ENCODE data around the gene NUDT22.

GRCh38 chr11:64239662-64240434, 13.8 kb downstream of the NUDT22 start:
- no peak for TF ChIP-seq ZFP3 (CRISPR knock-in tag; IDR thresholded peaks at IDR 0.05)
- TF ChIP-seq ARNTL (CRISPR knock-in tag; IDR thresholded peaks at IDR 0.05; ENCODE audit: borderline replicate concordance, low read depth) = no peak
- TF ChIP-seq ZC3H10 (CRISPR knock-in tag; IDR thresholded peaks at IDR 0.05) = no peak
- TF ChIP-seq CREB5 (CRISPR knock-in tag; IDR thresholded peaks at IDR 0.05; ENCODE audit: low read depth) = no peak
- TF ChIP-seq GLIS3 (CRISPR knock-in tag; IDR thresholded peaks at IDR 0.05) = no peak
- TF ChIP-seq TSHZ2 (CRISPR knock-in tag; IDR thresholded peaks at IDR 0.05) = no peak
- TF ChIP-seq PATZ1 (CRISPR knock-in tag; IDR thresholded peaks at IDR 0.05; ENCODE audit: borderline replicate concordance) = no peak

Data from SK-N-SH treated with all-trans-retinoic acid at 6 μM for 48 hours (cell line).